Activated CD4-positive, alpha-beta T cell treated with anti-CD3 and anti-CD28 coated beads for 36 hours (primary cell): ENCODE results near the gene EPHB1. TPM values are rescaled to one million over a fixed set of nuclear protein-coding genes. Genes with fewer than 3 reads are reported as not detected.

Experiments used
- ATAC-seq: fragments of 200-7000 bp; cut with Tn5 transposase; one replicate; pipeline ENCODE4 v1.10.0; 2021; ENCODE audit warnings: mild to moderate bottlenecking, moderate library complexity
- CTCF ChIA-PET: fragments of 350-600 bp; sonication (Branson Sonifier 250); formaldehyde crosslinking; loops from one replicate; lab custom pipeline; 2021; ENCODE audit warnings: antibody characterized with exemption; lab: Charles Lee
- POLR2A ChIA-PET: fragments of 350-600 bp; sonication (Branson Sonifier 250); formaldehyde crosslinking; loops from one replicate; lab custom pipeline; 2021; ENCODE audit warnings: antibody characterized with exemption, inconsistent platforms; lab: Charles Lee
- DNase-seq: peaks from one replicate; pipeline ENCODE4 v3.0.0-alpha.2; 2020
- H3K27ac Mint-ChIP-seq: one replicate; pipeline ENCODE4 v1.8.0; 2021; ENCODE audit warnings: mixed read lengths
- H3K27me3 Mint-ChIP-seq: one replicate; pipeline ENCODE4 v1.8.0; 2021; ENCODE audit warnings: mixed read lengths
- H3K36me3 Mint-ChIP-seq: one replicate; pipeline ENCODE4 v1.8.0; 2021; ENCODE audit warnings: low read depth, mixed read lengths
- H3K4me1 Mint-ChIP-seq: one replicate; pipeline ENCODE4 v1.8.0; 2021; ENCODE audit warnings: mixed read lengths
- H3K4me3 Mint-ChIP-seq: one replicate; pipeline ENCODE4 v1.8.0; 2021; ENCODE audit warnings: mild to moderate bottlenecking, moderate library complexity, mixed read lengths
- H3K9me3 Mint-ChIP-seq: one replicate; pipeline ENCODE4 v1.8.0; 2021; ENCODE audit warnings: low read depth, mixed read lengths
- intact Hi-C, 2 experiments: fragments of 100-400 bp; cut with DNase I in 1 of 2; cut with micrococcal nuclease in 1 of 2; formaldehyde crosslinking; loops; one replicate each; pipeline versions ENCODE4 v1.14.2 to v1.15.1; 2022 to 2024; cut with DNase I, micrococcal nuclease
- total RNA-seq, 2 experiments: library from RNA; stranded (reverse); gene quantifications; one replicate each; pipeline ENCODE4 v1.2.3, GENCODE V29; 2021

Gene EPHB1
- total RNA-seq, 2 experiments from 2014 or later, result 0.60 to 0.98 TPM

DNA sequence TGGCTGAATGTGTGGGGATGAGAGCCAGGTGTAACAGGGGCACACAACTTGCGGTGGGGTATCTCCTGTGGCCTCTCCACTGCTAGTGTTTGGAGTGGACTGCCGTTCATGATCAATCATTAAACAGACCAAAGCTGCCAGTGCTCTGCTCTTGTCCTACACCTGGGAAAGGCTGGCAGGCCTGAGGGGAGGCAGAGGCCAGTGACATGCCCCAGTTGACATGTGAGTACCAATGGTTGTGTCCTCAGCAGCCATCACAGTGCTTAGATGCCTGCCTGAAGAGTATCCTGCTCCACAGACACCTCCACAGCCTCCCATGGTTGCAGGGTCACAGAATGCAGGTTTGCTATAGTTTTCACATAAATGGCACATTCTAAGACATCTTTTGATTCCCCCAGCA lies 348.4 kb downstream of the EPHB1 start:
- intact Hi-C loops, result no loop called here
- no peak for ATAC-seq
- H3K27me3 Mint-ChIP-seq, result no peaks in the 10 kb centered on the region

DNA sequence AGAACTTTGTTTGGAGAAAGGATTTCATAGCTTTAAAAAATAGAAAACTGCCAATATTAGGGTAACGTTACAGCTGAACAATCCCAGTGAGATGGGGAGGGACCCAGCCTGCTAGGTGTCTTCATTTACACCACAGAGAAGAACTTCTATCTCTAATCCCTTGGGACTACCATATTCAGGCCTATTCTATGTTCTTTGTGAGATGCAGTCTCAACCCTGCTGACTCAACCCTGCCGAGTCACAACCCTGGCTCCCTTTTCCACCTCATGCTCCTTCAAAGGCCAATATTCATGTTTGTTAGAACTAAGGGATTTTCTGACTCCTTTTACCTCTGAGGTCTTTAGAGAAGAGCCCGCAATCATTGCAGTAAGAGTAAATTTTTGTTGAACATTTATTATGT lies 350.5 kb downstream of the EPHB1 start:
- Mint-ChIP-seq H3K27ac (no peak overlapping the region), H3K9me3 (no peaks in the 10 kb centered on the region), H3K4me1 (no peaks in the 10 kb centered on the region), H3K36me3 (no peaks in the 10 kb centered on the region), H3K27me3 (no peaks in the 10 kb centered on the region), H3K4me3 (no peak overlapping the region)
- POLR2A ChIA-PET, result no interaction called here
- DNase-seq, result no peak
- CTCF ChIA-PET, result interaction anchor here (0.6 kb wide), 1 partner anchor 992 kb away, joined by 3 read pairs; no protein-coding TSS in a partner anchor
- intact Hi-C loops, result no loop called here
- no peak for ATAC-seq

More for the DNA sequence above, 348.4 kb downstream of the EPHB1 start:
- no peak for DNase-seq
- Mint-ChIP-seq H3K27ac (no peak overlapping the region), H3K36me3 (no peaks in the 10 kb centered on the region), H3K9me3 (no peaks in the 10 kb centered on the region), H3K4me1 (no peaks in the 10 kb centered on the region), H3K4me3 (no peak overlapping the region)
- POLR2A ChIA-PET, result no interaction called here
- CTCF ChIA-PET, result no interaction called here

DNA sequence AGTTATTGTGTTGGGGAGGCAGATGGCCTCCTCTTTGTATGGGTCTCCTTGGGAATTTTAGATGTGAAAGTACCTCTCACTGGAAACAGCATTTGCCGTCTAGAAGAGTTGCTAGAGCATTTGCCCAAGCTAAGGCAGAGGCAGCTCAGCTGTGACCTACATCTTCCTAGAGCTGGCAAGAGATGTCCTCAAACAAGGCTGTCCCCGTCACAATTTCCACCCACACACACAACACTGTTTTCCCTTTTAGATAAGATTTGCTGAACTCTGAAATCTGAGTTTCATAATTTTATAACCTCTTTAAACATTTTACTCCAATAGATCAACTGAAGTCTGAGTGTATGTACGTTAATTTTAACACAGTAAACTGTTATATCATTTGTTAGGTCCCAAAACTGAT lies 352.6 kb downstream of the EPHB1 start:
- H3K27me3 Mint-ChIP-seq, result no peaks in the 10 kb centered on the region
- H3K36me3 Mint-ChIP-seq, result no peaks in the 10 kb centered on the region
- H3K27ac Mint-ChIP-seq, result no peak overlapping the region
- no peak overlapping the region for H3K4me3 Mint-ChIP-seq
- POLR2A ChIA-PET, result no interaction called here
- ATAC-seq (no peak), DNase-seq (no peak)
- no peaks in the 10 kb centered on the region for H3K4me1 Mint-ChIP-seq
- CTCF ChIA-PET, result no interaction called here
- intact Hi-C loops, result no loop called here
- H3K9me3 Mint-ChIP-seq, result no peaks in the 10 kb centered on the region

DNA sequence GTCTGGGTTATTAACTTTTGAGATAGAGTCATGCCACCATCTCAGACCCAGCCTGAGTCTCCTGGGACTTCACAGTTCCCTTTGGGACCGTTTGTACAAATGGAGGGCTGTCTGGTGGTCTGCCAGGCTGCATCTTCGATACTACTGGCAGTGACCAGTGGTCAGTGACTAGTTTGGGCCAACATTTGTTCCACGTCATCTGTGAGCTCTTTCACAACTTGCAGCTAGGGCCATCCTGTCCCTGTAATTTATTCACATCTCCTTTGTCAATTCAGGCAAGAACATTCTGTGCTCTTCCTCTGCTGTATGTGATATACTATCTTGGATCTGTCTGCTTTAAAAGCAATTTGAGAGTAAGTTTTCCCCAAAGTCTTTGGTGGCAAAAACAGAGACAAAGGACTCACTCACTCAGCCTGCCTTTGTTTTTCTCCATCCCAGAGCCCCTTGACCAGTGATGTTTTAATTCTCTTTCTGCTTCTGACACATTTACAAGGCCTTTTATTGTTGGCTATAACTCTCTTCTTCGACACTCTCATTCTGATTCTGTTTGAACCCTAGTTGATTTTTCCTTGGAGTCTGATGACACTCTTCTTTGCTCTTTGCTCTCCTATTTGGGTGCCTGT lies 353.4 kb downstream of the EPHB1 start:
- POLR2A ChIA-PET, result no interaction called here
- DNase-seq, result no peak
- Mint-ChIP-seq H3K4me3 (no peak overlapping the region), H3K27me3 (no peaks in the 10 kb centered on the region), H3K9me3 (no peaks in the 10 kb centered on the region), H3K27ac (no peak overlapping the region), H3K36me3 (no peaks in the 10 kb centered on the region), H3K4me1 (no peaks in the 10 kb centered on the region)
- intact Hi-C loops, result no loop called here
- CTCF ChIA-PET, result no interaction called here
- no peak for ATAC-seq

DNA sequence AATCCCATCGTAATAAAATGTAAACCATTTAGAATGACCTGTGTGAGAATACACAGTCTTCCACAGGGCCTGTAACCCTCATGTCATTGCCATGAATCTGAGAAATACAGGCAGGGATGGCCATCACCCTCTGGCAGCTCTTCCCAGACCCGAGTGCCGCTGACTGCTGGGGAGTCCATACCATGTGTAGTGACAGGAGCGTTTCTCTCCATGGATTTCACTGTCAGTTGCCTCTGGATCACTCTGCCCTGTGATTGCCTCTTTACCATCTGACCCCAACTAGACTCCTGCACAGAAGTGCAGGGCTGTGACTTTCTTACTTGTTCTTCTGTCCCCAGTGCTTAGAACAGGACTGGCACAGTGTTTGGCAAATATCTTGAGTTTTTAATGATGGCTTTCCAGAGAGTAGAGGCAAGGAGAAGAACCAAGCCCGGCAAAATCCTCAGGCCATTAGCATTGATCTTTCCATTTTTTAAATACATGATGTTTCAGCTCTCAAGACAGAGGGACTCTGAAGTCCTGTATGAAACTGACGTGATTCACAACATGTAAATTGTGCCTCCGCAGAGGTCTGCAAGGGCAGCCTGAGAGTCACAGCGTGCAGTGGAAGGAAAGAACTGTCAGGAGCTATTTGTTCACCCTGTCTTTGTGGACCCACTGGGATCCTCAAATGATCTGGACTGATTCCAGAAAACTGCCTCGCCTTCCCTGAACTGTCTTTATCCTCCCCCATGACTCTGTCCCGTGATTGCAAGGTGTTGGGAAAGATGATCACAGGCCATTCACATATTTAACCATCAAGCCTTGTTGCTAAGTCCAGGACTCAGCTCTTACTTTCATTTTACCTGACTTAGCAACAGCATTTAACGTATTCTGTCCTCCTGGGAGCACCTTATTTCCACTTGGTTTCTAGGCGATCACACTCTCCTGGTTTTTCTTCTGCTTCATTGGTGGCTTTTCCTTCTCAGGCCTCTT lies 354.9 kb downstream of the EPHB1 start:
- CTCF ChIA-PET, result no interaction called here
- no peak for ATAC-seq
- no peaks in the 10 kb centered on the region for H3K36me3 Mint-ChIP-seq

DNA sequence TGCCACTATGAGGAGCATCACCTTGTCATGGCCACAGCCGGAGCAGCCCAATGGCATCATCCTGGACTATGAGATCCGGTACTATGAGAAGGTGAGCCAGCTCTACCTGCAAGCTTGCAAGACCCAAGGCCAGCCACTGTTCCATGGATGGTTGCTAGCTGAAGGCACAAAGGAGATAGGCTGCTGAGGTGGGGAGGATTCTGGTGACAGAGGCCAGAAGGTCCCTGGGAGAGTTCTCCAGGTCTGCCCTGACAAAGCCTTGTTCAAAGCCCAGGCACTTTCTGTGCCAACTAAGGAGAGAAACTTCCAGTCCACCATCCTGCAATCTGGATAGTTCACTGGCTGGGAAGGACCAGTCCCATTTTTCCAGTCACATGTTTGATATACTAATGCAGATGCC lies 359.1 kb downstream of the EPHB1 start:
- H3K9me3 Mint-ChIP-seq, result peaks cover 1% of the 10 kb centered on the region
- H3K36me3 Mint-ChIP-seq, result no peaks in the 10 kb centered on the region
- no peak overlapping the region for H3K4me3 Mint-ChIP-seq
- H3K4me1 Mint-ChIP-seq, result no peaks in the 10 kb centered on the region
- ATAC-seq (no peak), DNase-seq (no peak)
- CTCF ChIA-PET, result no interaction called here
- no peaks in the 10 kb centered on the region for H3K27me3 Mint-ChIP-seq
- H3K27ac Mint-ChIP-seq, result no peak overlapping the region
- POLR2A ChIA-PET, result no interaction called here
- intact Hi-C loops, result no loop called here

More for the DNA sequence above, 354.9 kb downstream of the EPHB1 start:
- no peak overlapping the region for H3K4me3 Mint-ChIP-seq
- POLR2A ChIA-PET, result no interaction called here
- H3K27ac Mint-ChIP-seq, result no peak overlapping the region
- H3K27me3 Mint-ChIP-seq, result no peaks in the 10 kb centered on the region
- intact Hi-C loops, result no loop called here
- H3K4me1 Mint-ChIP-seq, result no peaks in the 10 kb centered on the region
- no peaks in the 10 kb centered on the region for H3K9me3 Mint-ChIP-seq
- no peak for DNase-seq

DNA sequence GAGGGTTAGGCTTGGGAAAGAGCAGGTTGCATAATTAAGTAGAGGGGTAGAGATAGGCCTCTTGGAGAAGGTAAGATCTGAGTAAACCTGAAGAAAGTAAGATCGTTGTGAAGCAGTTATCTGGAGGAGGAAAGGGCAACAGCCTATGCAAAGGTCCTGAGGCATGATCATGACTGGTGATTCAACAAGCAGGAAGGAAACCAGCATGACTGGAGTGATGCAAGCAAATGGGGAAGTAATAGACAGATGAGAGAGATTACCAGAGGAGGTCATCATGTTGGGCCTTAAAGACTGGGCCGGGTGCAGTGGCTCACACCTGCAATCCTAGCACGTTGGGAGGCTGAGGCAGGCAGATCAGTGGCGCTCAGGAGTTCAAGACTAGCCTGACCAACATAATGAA lies 360.2 kb downstream of the EPHB1 start:
- no peaks in the 10 kb centered on the region for H3K36me3 Mint-ChIP-seq
- POLR2A ChIA-PET, result no interaction called here
- ATAC-seq, result no peak
- CTCF ChIA-PET, result no interaction called here
- H3K4me1 Mint-ChIP-seq, result no peaks in the 10 kb centered on the region
- intact Hi-C loops, result no loop called here
- H3K4me3 Mint-ChIP-seq, result no peak overlapping the region
- peaks cover 1% of the 10 kb centered on the region for H3K9me3 Mint-ChIP-seq
- no peak for DNase-seq
- no peak overlapping the region for H3K27ac Mint-ChIP-seq
- no peaks in the 10 kb centered on the region for H3K27me3 Mint-ChIP-seq

DNA sequence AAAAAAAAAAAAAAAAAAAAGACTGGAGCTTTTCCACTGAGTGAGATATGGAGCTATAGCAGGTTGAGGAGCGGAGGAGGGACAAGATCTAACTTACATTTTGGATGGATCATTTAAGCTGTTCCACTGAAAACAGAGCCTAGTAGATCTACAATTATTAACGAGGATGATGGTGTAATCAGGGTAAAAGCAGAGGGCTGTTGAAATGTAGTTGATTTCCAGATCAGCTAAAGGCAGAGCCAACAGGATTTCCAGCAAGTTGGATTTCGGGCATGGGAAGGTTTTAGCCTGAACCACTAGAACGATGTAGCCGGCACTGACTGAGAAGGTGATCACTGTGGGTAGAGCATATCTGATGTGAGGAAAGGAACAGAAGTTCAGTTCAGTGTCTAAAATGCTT lies 360.7 kb downstream of the EPHB1 start:
- ATAC-seq, result no peak
- ChIA-PET CTCF (no interaction called here), POLR2A (no interaction called here)
- H3K4me3 Mint-ChIP-seq, result no peak overlapping the region
- DNase-seq, result no peak
- no peaks in the 10 kb centered on the region for H3K4me1 Mint-ChIP-seq
- peaks cover 1% of the 10 kb centered on the region for H3K9me3 Mint-ChIP-seq
- no peak overlapping the region for H3K27ac Mint-ChIP-seq
- no peaks in the 10 kb centered on the region for H3K27me3 Mint-ChIP-seq
- intact Hi-C loops, result no loop called here
- no peaks in the 10 kb centered on the region for H3K36me3 Mint-ChIP-seq

DNA sequence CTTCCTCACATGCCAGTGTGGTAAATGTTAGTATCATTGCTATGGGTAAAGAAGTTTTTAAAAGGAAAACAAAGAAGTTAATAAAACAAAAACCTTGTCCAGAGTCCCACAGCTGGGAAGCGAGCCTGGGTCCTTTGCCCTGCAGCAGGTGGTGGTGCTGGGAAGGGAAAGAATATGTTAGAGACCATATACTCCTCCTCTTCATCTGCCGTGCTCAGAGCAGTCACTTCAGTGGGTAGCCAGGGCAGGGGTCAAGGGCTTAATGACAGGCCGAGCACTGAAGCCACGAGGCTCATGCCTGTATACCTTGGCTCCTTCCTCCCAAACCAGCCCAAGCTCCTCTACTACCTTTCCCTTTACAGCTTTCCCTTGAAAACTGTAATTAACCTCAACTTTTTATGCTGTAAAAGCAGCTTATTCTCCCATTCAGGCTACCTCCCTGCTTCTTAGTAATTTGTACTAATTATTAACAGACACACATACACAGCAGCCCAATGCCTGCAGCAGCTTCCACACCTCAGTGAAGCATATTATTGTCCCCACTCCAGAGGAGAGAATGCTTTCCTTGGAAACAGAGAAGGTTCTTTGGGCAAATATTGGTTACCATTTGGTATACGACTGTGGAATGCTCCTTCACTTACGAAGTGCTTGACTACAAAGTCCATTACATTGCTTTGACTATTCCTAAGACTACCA lies 362.1 kb downstream of the EPHB1 start:
- POLR2A ChIA-PET, result no interaction called here
- H3K4me3 Mint-ChIP-seq, result no peak overlapping the region
- CTCF ChIA-PET, result no interaction called here
- no peak for ATAC-seq
- no peak for DNase-seq
- H3K27ac Mint-ChIP-seq, result no peak overlapping the region
- H3K27me3 Mint-ChIP-seq, result no peaks in the 10 kb centered on the region
- intact Hi-C loops, result no loop called here
- peaks cover 1% of the 10 kb centered on the region for H3K9me3 Mint-ChIP-seq
- H3K4me1 Mint-ChIP-seq, result no peaks in the 10 kb centered on the region
- no peaks in the 10 kb centered on the region for H3K36me3 Mint-ChIP-seq

DNA sequence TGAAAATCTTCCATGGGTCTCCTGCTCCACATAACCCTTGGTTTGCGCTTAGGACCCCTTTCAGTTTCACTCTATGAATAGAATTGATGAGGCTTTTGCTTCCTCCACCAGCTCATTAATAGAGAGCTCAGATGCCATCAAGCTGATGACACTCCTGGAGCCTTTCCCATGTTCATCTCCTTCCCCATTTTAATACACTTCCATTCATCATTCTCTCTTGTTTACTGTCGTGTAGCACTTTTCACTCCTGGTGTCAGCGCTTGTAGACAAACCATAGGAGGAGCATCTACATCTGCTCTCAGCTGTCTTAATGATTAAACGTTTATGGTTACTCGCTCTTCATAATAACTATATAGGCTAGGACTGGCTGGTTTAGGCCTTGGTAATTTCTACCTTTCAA lies 363.5 kb downstream of the EPHB1 start:
- Mint-ChIP-seq H3K27me3 (no peaks in the 10 kb centered on the region), H3K27ac (no peak overlapping the region), H3K36me3 (no peaks in the 10 kb centered on the region), H3K9me3 (peaks cover 1% of the 10 kb centered on the region), H3K4me3 (no peak overlapping the region), H3K4me1 (no peaks in the 10 kb centered on the region)
- DNase-seq (no peak), ATAC-seq (no peak)
- intact Hi-C loops, result no loop called here
- ChIA-PET POLR2A (interaction anchor here (0.5 kb wide), 1 partner anchor 1877 kb away, joined by 3 read pairs; no protein-coding TSS in a partner anchor), CTCF (no interaction called here)

DNA sequence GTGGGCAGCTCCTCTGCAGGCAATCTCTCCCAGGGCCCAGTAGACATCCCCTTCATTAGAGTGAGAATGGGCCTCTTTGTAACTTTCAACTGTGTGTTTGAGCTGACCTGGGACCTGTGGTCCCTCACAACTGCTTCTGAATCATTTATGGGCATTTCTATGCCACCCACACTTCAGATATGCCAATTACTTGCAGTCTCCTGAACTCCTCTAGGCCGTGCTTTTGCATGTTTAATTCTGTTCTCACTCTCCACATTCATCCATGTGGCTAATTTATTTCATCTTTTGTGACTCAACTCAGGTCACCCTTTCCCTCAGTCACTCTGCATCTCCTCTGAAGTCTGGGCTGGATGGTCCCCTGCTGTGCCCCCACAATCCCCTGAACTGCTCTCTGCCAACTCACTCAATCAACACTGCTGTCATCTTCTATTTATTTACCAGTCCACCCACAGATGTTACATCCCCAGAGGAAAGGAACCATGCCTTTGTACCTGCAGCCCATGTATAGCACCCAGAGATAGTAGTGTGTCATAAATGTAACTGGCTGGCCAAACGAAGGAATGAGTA lies 364.7 kb downstream of the EPHB1 start:
- Mint-ChIP-seq H3K9me3 (peaks cover 1% of the 10 kb centered on the region), H3K27ac (no peak overlapping the region), H3K36me3 (no peaks in the 10 kb centered on the region), H3K4me3 (no peak overlapping the region), H3K27me3 (no peaks in the 10 kb centered on the region), H3K4me1 (no peaks in the 10 kb centered on the region)
- DNase-seq, result no peak
- POLR2A ChIA-PET, result no interaction called here
- CTCF ChIA-PET, result interaction anchor here (0.6 kb wide), 1 partner anchor 541 kb away, joined by 4 read pairs; no protein-coding TSS in a partner anchor
- intact Hi-C loops, result no loop called here
- no peak for ATAC-seq
